ENCODE measurements around the gene SNX3. TPM values are rescaled to one million over a fixed set of nuclear protein-coding genes. Genes with fewer than 3 reads are reported as not detected.
A peak's percentile ranks its signal among the peaks of the same experiment; 100 is the strongest.

Gene SNX3
- total and polyA plus RNA-seq, 2 experiments from 2014 or later = 291 to 359 TPM

GRCh38 chr6:108187519-108187918, 73.3 kb downstream of the SNX3 start:
- H3K4me2 ChIP-seq = no peak overlapping the region
- H3K9me2 ChIP-seq (replicated peaks; ENCODE audit: insufficient read depth) = no peaks in the 10 kb centered on the region
- H3K27ac ChIP-seq = no peak overlapping the region
- H3K27me3 ChIP-seq = peaks cover 24% of the 10 kb centered on the region
- DNase-seq (ENCODE audit: low spot score) = no peak
- no peaks in the 10 kb centered on the region for H3K4me1 ChIP-seq (ENCODE audit: insufficient read depth)
- WGBS (ENCODE audit: low lambda C conversion rate, missing lambda C conversion rate) = 93% methylated on average over 9 of the region's 9 CpGs
- no peak overlapping the region for H2AFZ ChIP-seq
- no peak overlapping the region for H3K4me3 ChIP-seq
- H3K79me2 ChIP-seq = no peaks in the 10 kb centered on the region
- H4K20me1 ChIP-seq (ENCODE audit: insufficient read depth, poor library complexity, severe bottlenecking) = no peaks in the 10 kb centered on the region
- H3K36me3 ChIP-seq (replicated peaks; ENCODE audit: insufficient read depth, low read depth) = no peaks in the 10 kb centered on the region
- no peak for TF ChIP-seq EZH2 (IDR thresholded peaks at IDR 0.05; ENCODE audit: borderline replicate concordance)
- no peak for TF ChIP-seq CTCF (IDR thresholded peaks at IDR 0.05; ENCODE audit: poor library complexity)
- no peak for TF ChIP-seq EZH2phosphoT487 (IDR thresholded peaks at IDR 0.05; ENCODE audit: low read depth, severe bottlenecking, unreplicated experiment)
- H3K9me3 ChIP-seq (ENCODE audit: low read depth) = no peaks in the 10 kb centered on the region

- H3K36me3 ChIP-seq (replicated peaks; ENCODE audit: insufficient read depth, low read depth) = no peaks in the 10 kb centered on the region
- no peaks in the 10 kb centered on the region for H4K20me1 ChIP-seq (ENCODE audit: insufficient read depth, poor library complexity, severe bottlenecking)
- H3K4me3 ChIP-seq = no peak overlapping the region
- no peaks in the 10 kb centered on the region for H3K9me2 ChIP-seq (replicated peaks; ENCODE audit: insufficient read depth)
- TF ChIP-seq CTCF (IDR thresholded peaks at IDR 0.05; ENCODE audit: poor library complexity) = no peak
- no peak for TF ChIP-seq EZH2phosphoT487 (IDR thresholded peaks at IDR 0.05; ENCODE audit: low read depth, severe bottlenecking, unreplicated experiment)
- TF ChIP-seq EZH2 (IDR thresholded peaks at IDR 0.05; ENCODE audit: borderline replicate concordance) = no peak
- H3K4me2 ChIP-seq = no peak overlapping the region
- WGBS (ENCODE audit: low lambda C conversion rate, missing lambda C conversion rate) = 60% methylated on average over 2 of the region's 2 CpGs
- no peaks in the 10 kb centered on the region for H3K4me1 ChIP-seq (ENCODE audit: insufficient read depth)
- DNase-seq (ENCODE audit: low spot score) = peak; percentile 50
- H3K27ac ChIP-seq = no peak overlapping the region
- H2AFZ ChIP-seq = no peak overlapping the region
- no peaks in the 10 kb centered on the region for H3K9me3 ChIP-seq (ENCODE audit: low read depth)
- no peaks in the 10 kb centered on the region for H3K79me2 ChIP-seq
- H3K27me3 ChIP-seq = peaks cover 30% of the 10 kb centered on the region
Observed at GRCh38 chr6:108186226-108186625, 74.6 kb downstream of the SNX3 start.

- Histone ChIP-seq H3K4me3 (no peak overlapping the region), H3K9me3 (ENCODE audit: low read depth) (no peaks in the 10 kb centered on the region), H3K79me2 (no peaks in the 10 kb centered on the region), H3K27ac (no peak overlapping the region), H3K4me2 (no peak overlapping the region), H4K20me1 (ENCODE audit: insufficient read depth, poor library complexity, severe bottlenecking) (no peaks in the 10 kb centered on the region), H2AFZ (no peak overlapping the region), H3K9me2 (replicated peaks; ENCODE audit: insufficient read depth) (no peaks in the 10 kb centered on the region), H3K36me3 (replicated peaks; ENCODE audit: insufficient read depth, low read depth) (no peaks in the 10 kb centered on the region), H3K27me3 (peaks cover 71% of the 10 kb centered on the region), H3K4me1 (ENCODE audit: insufficient read depth) (peaks cover 8% of the 10 kb centered on the region)
- WGBS (ENCODE audit: low lambda C conversion rate, missing lambda C conversion rate) = 74% methylated on average over 6 of the region's 6 CpGs
- no peak for DNase-seq (ENCODE audit: low spot score)
- no peak for TF ChIP-seq EZH2 (IDR thresholded peaks at IDR 0.05; ENCODE audit: borderline replicate concordance)
- no peak for TF ChIP-seq EZH2phosphoT487 (IDR thresholded peaks at IDR 0.05; ENCODE audit: low read depth, severe bottlenecking, unreplicated experiment)
- no peak for TF ChIP-seq CTCF (IDR thresholded peaks at IDR 0.05; ENCODE audit: poor library complexity)
Observed at GRCh38 chr6:108180776-108181175, 80.1 kb downstream of the SNX3 start.

- Histone ChIP-seq H3K4me3 (no peak overlapping the region), H3K27ac (no peak overlapping the region), H3K9me3 (ENCODE audit: low read depth) (no peaks in the 10 kb centered on the region), H3K9me2 (replicated peaks; ENCODE audit: insufficient read depth) (no peaks in the 10 kb centered on the region), H3K27me3 (peaks cover 72% of the 10 kb centered on the region), H4K20me1 (ENCODE audit: insufficient read depth, poor library complexity, severe bottlenecking) (no peaks in the 10 kb centered on the region), H3K79me2 (no peaks in the 10 kb centered on the region), H2AFZ (no peak overlapping the region), H3K36me3 (replicated peaks; ENCODE audit: insufficient read depth, low read depth) (no peaks in the 10 kb centered on the region), H3K4me2 (no peak overlapping the region), H3K4me1 (ENCODE audit: insufficient read depth) (peaks cover 13% of the 10 kb centered on the region)
- WGBS (ENCODE audit: low lambda C conversion rate, missing lambda C conversion rate) = 26% methylated on average over 1 of the region's 1 CpG
- TF ChIP-seq CTCF (IDR thresholded peaks at IDR 0.05; ENCODE audit: poor library complexity) (no peak), EZH2 (IDR thresholded peaks at IDR 0.05; ENCODE audit: borderline replicate concordance) (no peak), EZH2phosphoT487 (IDR thresholded peaks at IDR 0.05; ENCODE audit: low read depth, severe bottlenecking, unreplicated experiment) (no peak)
- DNase-seq (ENCODE audit: low spot score) = no peak
Observed at GRCh38 chr6:108180266-108180665, 80.6 kb downstream of the SNX3 start.
